Measurements from ENCODE around the gene ENAH. TPM values are rescaled to one million over a fixed set of nuclear protein-coding genes. Genes with fewer than 3 reads are reported as not detected.

ENAH gene
- 54.0 and 70.0 TPM in 2 replicates for total RNA-seq

DNA sequence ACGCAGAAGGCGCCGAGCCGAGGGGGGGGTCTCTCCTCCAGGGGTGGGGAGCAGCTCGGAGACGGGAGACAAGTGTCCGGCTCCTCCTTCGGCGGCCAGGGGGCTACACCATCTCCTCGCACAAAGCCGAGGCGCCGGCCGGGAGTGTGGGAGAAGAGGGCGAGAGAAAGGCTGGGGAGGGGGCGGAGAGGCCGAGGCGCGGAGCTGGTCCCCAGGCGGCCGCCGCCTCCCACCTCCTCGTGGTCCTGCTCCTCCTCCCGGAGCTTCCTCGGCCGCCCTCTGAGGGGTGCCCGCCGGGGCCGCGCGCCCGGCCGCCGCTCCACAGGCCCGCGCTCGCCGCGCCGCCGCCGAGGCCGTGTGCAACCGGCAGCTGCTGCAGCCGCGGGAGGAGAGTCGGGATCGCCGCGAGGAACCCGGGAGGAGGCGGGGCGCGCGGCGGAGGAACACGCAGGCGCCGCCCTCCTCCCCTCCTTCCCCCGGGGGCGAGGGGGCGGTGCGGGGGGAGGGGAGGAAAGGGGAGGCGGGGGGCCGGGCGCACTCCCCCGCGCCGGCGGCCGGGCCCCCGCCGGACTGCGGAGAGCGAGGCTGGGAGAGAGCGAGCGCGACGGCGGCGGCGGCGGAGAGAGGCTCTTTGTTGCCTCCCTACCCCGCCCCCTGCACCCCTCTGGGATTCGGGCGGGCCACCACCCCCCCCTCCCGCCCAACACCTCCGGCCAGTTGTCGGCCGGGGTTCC, at the start of gene ENAH:
Gene ENAH (minus strand): TSS at position 395 of the 734 bp plus-strand sequence. CDS start 433 bp downstream, outside the sequence.

Other genes with a start within 250 kb of the ENAH start
- 52.5 and 81.7 TPM in 2 replicates for gene LBR, start 225.1 kb downstream of the ENAH start, total RNA-seq
- gene SRP9, start 124.7 kb upstream of the ENAH start, total RNA-seq, result 160 and 169 TPM in 2 replicates
- gene EPHX1, start 157.0 kb upstream of the ENAH start, total RNA-seq, result 26.0 and 41.2 TPM in 2 replicates
- 15.1 and 28.2 TPM in 2 replicates for gene TMEM63A, start 229.3 kb upstream of the ENAH start, total RNA-seq
- gene LEFTY1, start 236.0 kb upstream of the ENAH start, total RNA-seq, result not detected in 2 replicates

Data from subcutaneous preadipocyte (primary cell).